Astrocyte of the spinal cord (primary cell): ENCODE measurements around the gene KCNIP3.

Experiments
- DNase-seq: peaks from one replicate; pipeline ENCODE4 v3.0.0; 2011; ENCODE audit warnings: low read depth, low spot score
- H3K4me3 ChIP-seq: 2 replicates; pipeline ENCODE4 v1.5.1; 2011; ENCODE audit warnings: low read depth, mild to moderate bottlenecking, low read length, moderate library complexity
- in situ Hi-C: cut with HindIII; loops from 2 replicates; pipeline ENCODE4 v1.10.0; 2017; ENCODE audit warnings: low sequenced_read_pairs
- TF ChIP-seq, protein P1 (sequence below): IDR thresholded peaks from 2 replicates; pipeline ENCODE4 v1.5.1; 2012; ENCODE audit warnings: low read depth, mild to moderate bottlenecking, low read length, inconsistent platforms

Gene KCNIP3

DNA sequence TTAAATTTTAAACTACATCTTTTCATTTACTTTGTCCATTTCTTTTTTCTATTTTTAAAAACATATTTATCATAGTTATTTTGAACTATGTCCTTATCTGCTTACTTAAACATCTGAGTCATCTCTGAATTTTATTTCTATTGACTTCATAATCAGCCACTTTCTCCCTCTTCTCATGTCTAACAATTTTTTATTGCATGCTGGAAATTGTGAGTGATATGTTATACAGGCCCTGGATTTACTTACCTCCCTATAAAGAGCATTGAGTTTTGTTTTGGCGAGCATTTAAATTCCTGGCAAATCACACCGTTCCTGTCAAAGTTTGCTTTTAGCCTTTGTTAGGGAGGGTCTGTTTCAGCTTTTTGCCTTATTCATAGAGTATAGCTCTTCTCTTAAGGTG is 39.3 kb downstream of the KCNIP3 start:
- no peak for DNase-seq
- no peak overlapping the region for H3K4me3 ChIP-seq
- in situ Hi-C loops, result no loop called here
- TF ChIP-seq, protein P1, sequence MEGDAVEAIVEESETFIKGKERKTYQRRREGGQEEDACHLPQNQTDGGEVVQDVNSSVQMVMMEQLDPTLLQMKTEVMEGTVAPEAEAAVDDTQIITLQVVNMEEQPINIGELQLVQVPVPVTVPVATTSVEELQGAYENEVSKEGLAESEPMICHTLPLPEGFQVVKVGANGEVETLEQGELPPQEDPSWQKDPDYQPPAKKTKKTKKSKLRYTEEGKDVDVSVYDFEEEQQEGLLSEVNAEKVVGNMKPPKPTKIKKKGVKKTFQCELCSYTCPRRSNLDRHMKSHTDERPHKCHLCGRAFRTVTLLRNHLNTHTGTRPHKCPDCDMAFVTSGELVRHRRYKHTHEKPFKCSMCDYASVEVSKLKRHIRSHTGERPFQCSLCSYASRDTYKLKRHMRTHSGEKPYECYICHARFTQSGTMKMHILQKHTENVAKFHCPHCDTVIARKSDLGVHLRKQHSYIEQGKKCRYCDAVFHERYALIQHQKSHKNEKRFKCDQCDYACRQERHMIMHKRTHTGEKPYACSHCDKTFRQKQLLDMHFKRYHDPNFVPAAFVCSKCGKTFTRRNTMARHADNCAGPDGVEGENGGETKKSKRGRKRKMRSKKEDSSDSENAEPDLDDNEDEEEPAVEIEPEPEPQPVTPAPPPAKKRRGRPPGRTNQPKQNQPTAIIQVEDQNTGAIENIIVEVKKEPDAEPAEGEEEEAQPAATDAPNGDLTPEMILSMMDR, result no peak

DNA sequence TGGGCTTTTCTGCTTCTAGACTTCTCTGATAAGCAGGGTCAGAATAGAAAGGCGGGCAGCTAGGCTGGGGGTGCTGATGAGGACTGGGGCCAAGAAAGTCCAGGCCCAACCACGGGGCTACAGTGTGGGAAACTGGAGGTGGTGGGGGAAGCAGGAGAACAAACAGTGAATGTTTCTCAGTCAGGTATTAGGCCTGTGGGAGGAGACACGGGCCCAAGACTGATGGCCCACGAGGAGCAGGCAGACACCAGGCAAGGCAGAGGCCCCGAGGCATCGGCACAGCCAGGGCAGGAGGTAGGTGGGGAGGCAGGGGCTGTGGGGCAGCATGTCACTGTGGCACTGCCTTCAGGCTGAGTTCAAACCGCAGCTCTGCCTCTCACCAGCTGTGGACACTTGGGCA is 40.7 kb downstream of the KCNIP3 start:
- H3K4me3 ChIP-seq, result no peak overlapping the region
- in situ Hi-C loops, result no loop called here
- DNase-seq, result no peak
- TF ChIP-seq, protein P1, result no peak

DNA sequence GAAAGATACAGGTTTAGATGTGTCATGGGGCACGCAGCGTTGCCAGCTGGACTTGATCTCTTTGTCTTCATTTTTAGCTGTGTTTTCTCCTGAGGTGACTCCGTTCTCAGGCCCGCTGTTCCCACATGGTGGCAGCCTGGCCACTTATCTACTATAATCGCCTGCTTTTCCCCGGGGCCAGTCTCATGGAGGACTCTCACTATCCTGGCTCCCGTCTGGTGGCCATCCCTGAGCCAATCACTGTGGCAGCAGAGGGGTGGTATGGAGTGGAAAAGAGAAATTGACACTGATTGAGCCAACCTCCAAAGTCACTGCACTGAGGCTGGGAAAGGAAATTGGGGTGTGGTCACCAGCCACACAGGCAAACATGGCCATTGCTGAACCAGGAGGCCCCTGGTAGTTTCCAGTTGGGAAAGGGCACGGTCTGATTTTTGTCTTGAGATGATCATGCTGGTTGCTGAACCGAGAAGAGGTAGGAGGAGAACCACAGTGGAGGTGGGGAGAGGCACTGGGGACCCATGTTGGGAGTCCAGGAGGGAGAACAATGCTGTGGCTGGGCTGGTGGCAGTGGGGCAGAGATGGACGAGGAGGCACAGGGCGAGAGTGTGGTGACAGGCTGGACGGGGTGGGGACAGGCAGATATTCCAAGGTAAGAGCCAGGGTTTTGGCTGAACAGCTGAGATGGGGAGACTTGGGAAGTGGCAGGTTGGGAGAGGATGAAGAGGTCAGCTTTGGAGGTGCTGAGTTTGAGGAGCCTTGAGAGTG is 45.6 kb downstream of the KCNIP3 start:
- TF ChIP-seq, protein P1, result no peak
- no peak for DNase-seq
- in situ Hi-C loops, result no loop called here
- H3K4me3 ChIP-seq, result no peak overlapping the region

DNA sequence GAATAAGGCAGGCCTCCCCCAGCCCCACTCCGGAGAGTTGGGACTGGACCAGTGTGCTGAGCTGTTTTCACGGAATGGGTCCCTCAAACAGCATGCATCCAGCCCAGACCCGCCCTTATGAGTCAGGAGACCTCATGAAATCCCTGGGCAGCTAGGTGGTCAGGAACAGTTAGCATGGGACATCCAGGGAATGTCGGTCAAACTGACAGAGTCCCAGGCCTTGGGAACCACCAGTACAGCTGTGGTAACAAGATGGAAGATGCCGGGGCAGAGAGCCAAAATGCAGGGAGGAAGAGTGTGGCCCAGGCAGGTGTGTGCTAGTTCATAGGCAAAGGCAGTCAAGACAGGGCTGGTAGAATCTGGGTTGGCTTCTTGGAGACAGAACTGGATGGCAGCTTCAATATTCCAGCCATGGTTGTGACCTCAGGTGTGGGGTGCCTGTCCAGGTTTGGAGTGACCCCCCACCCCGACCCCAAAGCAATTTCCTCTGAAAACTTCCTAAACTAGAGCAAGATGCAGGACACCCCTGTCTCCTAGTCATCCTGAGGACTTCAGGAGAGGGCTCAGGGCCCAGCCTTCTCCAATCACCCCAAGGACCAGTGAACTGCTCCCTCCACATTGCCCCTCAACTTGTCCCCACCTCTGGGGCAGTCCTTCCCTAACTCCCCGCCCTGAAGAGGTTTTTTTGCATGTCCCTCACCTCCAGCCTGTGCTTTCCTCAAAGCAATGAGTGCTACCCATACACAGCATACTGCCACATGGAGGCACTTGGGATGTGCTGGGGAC is 46.5 kb downstream of the KCNIP3 start:
- no peak for DNase-seq
- in situ Hi-C loops, result no loop called here
- TF ChIP-seq, protein P1, result no peak
- H3K4me3 ChIP-seq, result no peak overlapping the region

DNA sequence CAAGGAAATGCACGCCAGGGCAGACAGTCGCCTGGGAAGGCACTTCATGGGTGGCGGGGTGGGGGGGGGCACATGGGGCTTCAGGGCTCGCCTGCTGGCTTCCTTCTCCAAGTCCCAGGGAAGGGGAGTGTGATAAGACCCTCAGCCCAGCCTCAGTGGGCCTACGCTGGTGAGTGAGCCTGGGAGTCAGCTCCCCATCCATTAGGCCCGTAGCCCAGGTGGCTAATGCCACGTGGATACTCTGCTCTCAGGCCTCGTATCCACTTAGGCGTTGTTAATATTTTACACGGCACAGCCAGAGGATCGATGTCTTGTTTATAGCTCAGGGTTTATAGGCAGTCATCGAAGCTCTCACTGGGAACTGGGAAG is 47.1 kb downstream of the KCNIP3 start:
- TF ChIP-seq, protein P1, result no peak
- H3K4me3 ChIP-seq, result no peak overlapping the region
- in situ Hi-C loops, result no loop called here
- DNase-seq, result no peak

DNA sequence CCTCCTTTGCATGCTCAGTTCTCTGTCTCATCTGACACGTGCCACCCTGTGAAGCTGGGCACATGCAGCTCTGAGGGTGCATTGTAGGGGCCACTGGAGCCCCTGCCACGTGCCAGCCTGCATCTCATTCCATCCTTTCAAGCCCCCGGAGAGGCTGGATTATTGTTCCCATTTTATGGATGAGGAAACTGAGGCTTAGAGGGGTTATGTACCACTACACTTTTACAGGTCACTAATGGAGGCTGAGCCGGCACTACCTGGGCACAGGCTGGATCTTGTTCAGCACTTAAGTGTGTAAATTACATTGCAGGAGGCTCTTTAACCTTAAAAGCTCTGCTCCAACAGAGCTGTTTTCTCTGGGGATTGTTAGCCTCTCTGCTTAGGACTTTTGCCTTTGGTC is 47.5 kb downstream of the KCNIP3 start:
- TF ChIP-seq, protein P1, result no peak
- no peak overlapping the region for H3K4me3 ChIP-seq
- DNase-seq, result no peak
- in situ Hi-C loops, result no loop called here
